Vagina (tissue), 2 donors: ENCODE results near the gene OR8B3. TPM values are rescaled to one million over a fixed set of nuclear protein-coding genes. Genes with fewer than 3 reads are reported as not detected.

Source experiments
- DNase-seq, 2 donors: peaks; one replicate each; pipeline ENCODE4 v3.0.0-alpha.2; 2017; ENCODE audit errors: extremely low spot score in 2 of 2
- H3K27ac ChIP-seq: fragments of 200-600 bp; sonication (generic); one replicate; pipeline ENCODE4 v1.5.1; 2019
- H3K27me3 ChIP-seq: fragments of 200-600 bp; sonication (generic); one replicate; pipeline ENCODE4 v1.5.1; 2019
- H3K36me3 ChIP-seq, 2 donors: fragments of 200-600 bp; sonication (generic); one replicate each; pipeline ENCODE4 v1.5.1; 2017 to 2019
- H3K4me1 ChIP-seq: fragments of 200-600 bp; sonication (generic); one replicate; pipeline ENCODE4 v1.5.1; 2019
- H3K4me3 ChIP-seq, 2 donors: fragments of 200-600 bp; sonication (generic); 1 replicate in 1 of 2; 2 replicates in 1 of 2; pipeline ENCODE4 v1.5.1; 2016 to 2019
- H3K9me3 ChIP-seq: fragments of 200-600 bp; sonication (generic); one replicate; pipeline ENCODE4 v1.5.1; 2019
- CTCF ChIP-seq, 3 experiments: fragments of 450-650 bp in 2 of 3; fragments of 200-600 bp in 1 of 3; sonication (generic) in 1 of 3; IDR thresholded peaks; one replicate each; pipeline ENCODE4 v1.5.1; 2017 to 2019; ENCODE audit warnings: antibody characterized with exemption in 3 of 3, mild to moderate bottlenecking in 2 of 3, moderate library complexity in 2 of 3
- POLR2A ChIP-seq, 2 donors: fragments of 450-650 bp; IDR thresholded peaks; one replicate each; pipeline ENCODE4 v1.6.1; 2017; ENCODE audit warnings: antibody characterized with exemption in 2 of 2, mild to moderate bottlenecking in 2 of 2, moderate library complexity in 2 of 2
- POLR2AphosphoS5 ChIP-seq, 2 donors: sonication (generic); formaldehyde crosslinking; IDR thresholded peaks; one replicate each; pipeline ENCODE4 v1.9.0; 2017; ENCODE audit warnings: antibody characterized with exemption in 2 of 2, mild to moderate bottlenecking in 2 of 2, low read depth in 1 of 2; ENCODE audit not compliant: insufficient read depth in 1 of 2
- intact Hi-C: fragments of 100-400 bp; cut with DNase I; formaldehyde crosslinking; loops from one replicate; pipeline ENCODE4 v1.15.1; 2023
- total RNA-seq: library from RNA; depleted of rRNA; stranded (reverse); fragments of >200 nt; gene quantifications from one replicate; pipeline ENCODE4 v1.2.3, GENCODE V29; 2016

Gene OR8B3
- total RNA-seq, 1 donor from 2014 or later = not detected

- Histone ChIP-seq H3K27me3 (no peaks in the 10 kb centered on the region), H3K27ac (no peak overlapping the region), H3K36me3 (no peaks in the 10 kb centered on the region), H3K4me1 (no peaks in the 10 kb centered on the region), H3K9me3 (no peaks in the 10 kb centered on the region), H3K4me3 (no peak overlapping the region)
- intact Hi-C loops = no loop called here
- no peak for TF ChIP-seq CTCF (IDR thresholded peaks at IDR 0.05)
- no peak for TF ChIP-seq POLR2A (IDR thresholded peaks at IDR 0.05)
- no peak for DNase-seq
These were observed 22.5 kb downstream of the OR8B3 start for GRCh38 chr11:124376280-124376679.

GRCh38 chr11:124359566-124359965 lies 39.3 kb downstream of the OR8B3 start:
- no peak overlapping the region for H3K4me3 ChIP-seq
- intact Hi-C loops = no loop called here
- DNase-seq = no peak
- no peaks in the 10 kb centered on the region for H3K36me3 ChIP-seq
- no peaks in the 10 kb centered on the region for H3K9me3 ChIP-seq
- no peaks in the 10 kb centered on the region for H3K4me1 ChIP-seq
- no peaks in the 10 kb centered on the region for H3K27me3 ChIP-seq
- H3K27ac ChIP-seq = no peak overlapping the region
- no peak for TF ChIP-seq POLR2A (IDR thresholded peaks at IDR 0.05)
- no peak for TF ChIP-seq CTCF (IDR thresholded peaks at IDR 0.05)
- TF ChIP-seq POLR2AphosphoS5 (IDR thresholded peaks at IDR 0.05; ENCODE audit: insufficient read depth in 1 of 2, low read depth in 1 of 2) = no peak

GRCh38 chr11:124346311-124346955 lies 52.4 kb downstream of the OR8B3 start:
- no peak overlapping the region for H3K27ac ChIP-seq
- no peak for DNase-seq
- no peaks in the 10 kb centered on the region for H3K4me1 ChIP-seq
- intact Hi-C loops = no loop called here
- H3K4me3 ChIP-seq = no peak overlapping the region
- no peaks in the 10 kb centered on the region for H3K27me3 ChIP-seq
- no peak for TF ChIP-seq CTCF (IDR thresholded peaks at IDR 0.05)
- TF ChIP-seq POLR2A (IDR thresholded peaks at IDR 0.05) = no peak
- no peak for TF ChIP-seq POLR2AphosphoS5 (IDR thresholded peaks at IDR 0.05; ENCODE audit: insufficient read depth in 1 of 2, low read depth in 1 of 2)
- H3K36me3 ChIP-seq = no peaks in the 10 kb centered on the region
- no peaks in the 10 kb centered on the region for H3K9me3 ChIP-seq

Other genes starting within 250 kb of the OR8B3 start
- not detected for gene OR10D3, start 215.7 kb downstream of the OR8B3 start, total RNA-seq
- not detected for gene OR8G1, start 157.9 kb downstream of the OR8B3 start, total RNA-seq
- gene OR8G5, start 142.6 kb downstream of the OR8B3 start, total RNA-seq = not detected
- gene OR8D1, start 85.1 kb downstream of the OR8B3 start, total RNA-seq = not detected
- not detected for gene OR8D2, start 78.8 kb downstream of the OR8B3 start, total RNA-seq
- gene OR8B2, start 14.5 kb downstream of the OR8B3 start, total RNA-seq = not detected
- gene OR8B4, start 25.8 kb upstream of the OR8B3 start, total RNA-seq = not detected
- not detected for gene OR8B8, start 46.7 kb upstream of the OR8B3 start, total RNA-seq
- not detected for gene OR8B12, start 144.6 kb upstream of the OR8B3 start, total RNA-seq
- gene OR8A1, start 171.0 kb upstream of the OR8B3 start, total RNA-seq = not detected
- gene PANX3, start 212.4 kb upstream of the OR8B3 start, total RNA-seq = not detected
- gene TBRG1, start 223.8 kb upstream of the OR8B3 start, total RNA-seq = 29.7 TPM